HEK293 (cell line): ENCODE results near the gene TSPYL4.

Experiments used
- CTCF ChIP-seq: fragments of 450-650 bp; formaldehyde crosslinking; IDR thresholded peaks from 2 replicates; pipeline ENCODE4 v1.5.1; 2016; ENCODE audit warnings: missing biosample characterization, missing genetic modification characterization
- GLIS2 ChIP-seq: fragments of 450-650 bp; formaldehyde crosslinking; IDR thresholded peaks from 2 replicates; pipeline ENCODE4 v1.5.1; 2016; ENCODE audit warnings: missing biosample characterization, missing genetic modification characterization
- HIC1 ChIP-seq: fragments of 450-650 bp; formaldehyde crosslinking; IDR thresholded peaks from 2 replicates; pipeline ENCODE4 v1.5.1; 2016; ENCODE audit warnings: missing biosample characterization, missing genetic modification characterization
- OVOL3 ChIP-seq: fragments of 450-650 bp; formaldehyde crosslinking; IDR thresholded peaks from 2 replicates; pipeline ENCODE4 v1.5.1; 2016; ENCODE audit warnings: missing biosample characterization, missing genetic modification characterization
- REST ChIP-seq: fragments of 450-650 bp; formaldehyde crosslinking; IDR thresholded peaks from 2 replicates; pipeline ENCODE4 v1.5.1; 2016; ENCODE audit warnings: missing biosample characterization, missing genetic modification characterization
- ZNF776 ChIP-seq: fragments of 450-650 bp; formaldehyde crosslinking; IDR thresholded peaks from 2 replicates; pipeline ENCODE4 v1.5.0; 2017; ENCODE audit warnings: missing biosample characterization, missing genetic modification characterization, borderline replicate concordance
- ZSCAN4 ChIP-seq: fragments of 450-650 bp; formaldehyde crosslinking; IDR thresholded peaks from 2 replicates; pipeline ENCODE4 v1.5.1; 2017; ENCODE audit warnings: missing biosample characterization, missing genetic modification characterization

- TF ChIP-seq CTCF (tag by site-specific recombination) (no peak), ZNF776 (no peak), ZSCAN4 (tag by site-specific recombination) (no peak), GLIS2 (tag by site-specific recombination) (no peak), REST (no peak), HIC1 (tag by site-specific recombination) (no peak), OVOL3 (tag by site-specific recombination) (no peak)
These were observed 2.8 kb upstream of the TSPYL4 start for GRCh38 chr6:116256694-116257093.
